HG03135 (cell line): ENCODE measurements around the gene HAP1.
"Not testable (repeated sequence)": the region's sequence is repeated elsewhere in the genome, so short reads cannot be mapped to it uniquely, and the experiment has no call there.

Experiments used
- ATAC-seq: cut with Tn5 transposase; IDR thresholded peaks from one replicate; pipeline ENCODE4 v1.9.1; 2021; ENCODE audit warnings: mild to moderate bottlenecking, moderate library complexity; ENCODE audit not compliant: unreplicated experiment

HAP1 gene

GRCh38 chr17:41734139-41734948, at the start of gene HAP1:
Gene HAP1 (minus strand): TSS chr17:41734643. CDS start chr17:41734634, 9 bp downstream.
- no peak for ATAC-seq

GRCh38 chr17:41782142-41782541, 47.7 kb upstream of the HAP1 start:
- no peak for ATAC-seq

GRCh38 chr17:41781404-41782110, 47.1 kb upstream of the HAP1 start:
- no peak for ATAC-seq

- no peak for ATAC-seq
Measured at GRCh38 chr17:41779954-41780353, 45.5 kb upstream of the HAP1 start.

GRCh38 chr17:41777574-41778188, 43.2 kb upstream of the HAP1 start:
- ATAC-seq: no peak

- ATAC-seq: no peak
Measured at GRCh38 chr17:41777157-41777573, 42.7 kb upstream of the HAP1 start.

GRCh38 chr17:41776262-41776900, 41.9 kb upstream of the HAP1 start:
- ATAC-seq: not testable (repeated sequence)

GRCh38 chr17:41775394-41776226, 41.2 kb upstream of the HAP1 start:
- no peak for ATAC-seq

GRCh38 chr17:41773731-41774193, 39.3 kb upstream of the HAP1 start:
- ATAC-seq: no peak

- no peak for ATAC-seq
Measured at GRCh38 chr17:41773190-41773588, 38.7 kb upstream of the HAP1 start.

- ATAC-seq: no peak
Measured at GRCh38 chr17:41772586-41773189, 38.2 kb upstream of the HAP1 start.

- ATAC-seq: no peak
Measured at GRCh38 chr17:41772218-41772585, 37.8 kb upstream of the HAP1 start.

- no peak for ATAC-seq
Measured at GRCh38 chr17:41771389-41772206, 37.2 kb upstream of the HAP1 start.

GRCh38 chr17:41769985-41770384, 35.5 kb upstream of the HAP1 start:
- ATAC-seq: no peak

- no peak for ATAC-seq
Measured at GRCh38 chr17:41769346-41769862, 35.0 kb upstream of the HAP1 start.

GRCh38 chr17:41768682-41769288, 34.3 kb upstream of the HAP1 start:
- no peak for ATAC-seq

- ATAC-seq: no peak
Measured at GRCh38 chr17:41767324-41768042, 33.0 kb upstream of the HAP1 start.

- ATAC-seq: no peak
Measured at GRCh38 chr17:41766135-41766534, 31.7 kb upstream of the HAP1 start.
